GM12878 (cell line): ENCODE results near the gene MLLT3. TPM values are rescaled to one million over a fixed set of nuclear protein-coding genes. Genes with fewer than 3 reads are reported as not detected.

Experiments
- CBX3 ChIP-seq: fragments of 200-600 bp; sonication (generic); IDR thresholded peaks from 2 replicates; pipeline ENCODE4 v1.6.1; 2016; ENCODE audit warnings: low read depth, borderline replicate concordance
- CHD1 ChIP-seq: IDR thresholded peaks from 2 replicates; pipeline ENCODE4 v1.6.1; 2012; ENCODE audit warnings: low read depth, low read length, improper control_type of control experiment
- CUX1 ChIP-seq: IDR thresholded peaks from 2 replicates; pipeline ENCODE4 v1.6.1; 2012; ENCODE audit warnings: improper control_type of control experiment, low read depth, low read length; ENCODE audit not compliant: insufficient replicate concordance
- EZH2 ChIP-seq: IDR thresholded peaks from 2 replicates; pipeline ENCODE4 v1.6.1; 2012; ENCODE audit warnings: low read depth, mild to moderate bottlenecking, control low read depth, inconsistent platforms, low read length, borderline replicate concordance; ENCODE audit not compliant: control insufficient read depth
- SMAD1 ChIP-seq: fragments of 450-650 bp; IDR thresholded peaks from 2 replicates; pipeline ENCODE4 v1.6.1; 2018; ENCODE audit warnings: mild to moderate bottlenecking, low read depth; ENCODE audit not compliant: partially characterized antibody
- SUZ12 ChIP-seq: fragments of 200-600 bp; sonication (generic); IDR thresholded peaks from one replicate; pipeline ENCODE4 v1.6.1; 2018; ENCODE audit warnings: antibody characterized with exemption, mild to moderate bottlenecking; ENCODE audit not compliant: unreplicated experiment
- TBL1XR1 ChIP-seq: IDR thresholded peaks from 2 replicates; pipeline ENCODE4 v1.6.1; 2012; ENCODE audit warnings: low read depth, low read length, improper control_type of control experiment
- polyA plus RNA-seq, 11 experiments: library from polyadenylated mRNA; depleted of rRNA in 4 of 11; unstranded in 6 of 11; stranded (reverse) in 5 of 11; fragments of >200 nt; fragmentation: Nextera tagmentation in 4 of 11; fragmentation: Illumina TruSeq in 1 of 11; extraction: Ambion mirVana in 4 of 11; extraction: Trizol in 1 of 11; gene quantifications; 1 replicate in 1 of 11; 2 replicates in 10 of 11; pipeline versions ENCODE4 v1.2.1 to v1.2.3, GENCODE V29; 2011 to 2016; ENCODE audit warnings: inconsistent platforms in 2 of 11, missing spikeins in 2 of 11, low read depth in 1 of 11
- total RNA-seq, 4 experiments: library from RNA; depleted of rRNA in 3 of 4; stranded (reverse); fragments of >200 nt in 3 of 4; fragmentation: Illumina TruSeq in 1 of 4; extraction: Trizol in 1 of 4; gene quantifications; 2 replicates each; pipeline versions ENCODE4 v1.2.1 to v1.2.3, GENCODE V29; 2013 to 2021

Gene MLLT3
- total and polyA plus RNA-seq, 10 of the 15 experiments (the other 5 are each of a cell fraction or from before 2014, with no cell fraction given), result 17.7 to 72.3 (median 35.6) TPM

- TF ChIP-seq EZH2 (no peak), CUX1 (no peak), TBL1XR1 (no peak), SUZ12 (no peak), CBX3 (no peak), SMAD1 (no peak), CHD1 (no peak)
These were observed 208.1 kb downstream of the MLLT3 start (continued) for GRCh38 chr9:20414150-20414549.
